Activated naive CD8-positive, alpha-beta T cell (primary cell): Measurements from ENCODE around the gene TMEM62.

Source experiments
- H3K27ac Mint-ChIP-seq: one replicate; pipeline ENCODE4 v1.8.0; 2021; ENCODE audit warnings: mixed read lengths
- H3K27me3 Mint-ChIP-seq: one replicate; pipeline ENCODE4 v1.8.0; 2021; ENCODE audit warnings: mixed read lengths
- H3K36me3 Mint-ChIP-seq: one replicate; pipeline ENCODE4 v1.8.0; 2021; ENCODE audit warnings: mixed read lengths
- H3K4me1 Mint-ChIP-seq: one replicate; pipeline ENCODE4 v1.8.0; 2021; ENCODE audit warnings: low read depth, mixed read lengths
- H3K4me3 Mint-ChIP-seq: one replicate; pipeline ENCODE4 v1.8.0; 2021; ENCODE audit warnings: mild to moderate bottlenecking, mixed read lengths
- H3K9me3 Mint-ChIP-seq: one replicate; pipeline ENCODE4 v1.8.0; 2021; ENCODE audit warnings: low read depth, mixed read lengths

The TMEM62 gene

GRCh38 chr15:43204016-43204901, 70.9 kb downstream of the TMEM62 start:
- Mint-ChIP-seq H3K27me3 (peaks cover 3% of the 10 kb centered on the region), H3K9me3 (no peaks in the 10 kb centered on the region), H3K4me3 (no peak overlapping the region), H3K27ac (no peak overlapping the region), H3K36me3 (no peaks in the 10 kb centered on the region), H3K4me1 (peaks cover 6% of the 10 kb centered on the region)

- H3K36me3 Mint-ChIP-seq = no peaks in the 10 kb centered on the region
- H3K27me3 Mint-ChIP-seq = peaks cover 3% of the 10 kb centered on the region
- H3K4me1 Mint-ChIP-seq = peaks cover 4% of the 10 kb centered on the region
- no peak overlapping the region for H3K27ac Mint-ChIP-seq
- H3K9me3 Mint-ChIP-seq = no peaks in the 10 kb centered on the region
- no peak overlapping the region for H3K4me3 Mint-ChIP-seq
Observed at GRCh38 chr15:43206054-43206453, 72.7 kb downstream of the TMEM62 start.

GRCh38 chr15:43207024-43207423, 73.6 kb downstream of the TMEM62 start:
- H3K4me1 Mint-ChIP-seq = peaks cover 4% of the 10 kb centered on the region
- no peak overlapping the region for H3K27ac Mint-ChIP-seq

GRCh38 chr15:43208052-43209002, 74.9 kb downstream of the TMEM62 start:
- no peaks in the 10 kb centered on the region for H3K36me3 Mint-ChIP-seq
- H3K4me1 Mint-ChIP-seq = peaks cover 4% of the 10 kb centered on the region
- no peak overlapping the region for H3K4me3 Mint-ChIP-seq
- H3K27me3 Mint-ChIP-seq = peaks cover 3% of the 10 kb centered on the region
- no peak overlapping the region for H3K27ac Mint-ChIP-seq
- no peaks in the 10 kb centered on the region for H3K9me3 Mint-ChIP-seq

More at GRCh38 chr15:43207024-43207423, 73.6 kb downstream of the TMEM62 start:
- Mint-ChIP-seq H3K27me3 (peaks cover 3% of the 10 kb centered on the region), H3K9me3 (no peaks in the 10 kb centered on the region), H3K36me3 (no peaks in the 10 kb centered on the region), H3K4me3 (no peak overlapping the region)

GRCh38 chr15:43209059-43209824, 75.9 kb downstream of the TMEM62 start:
- Mint-ChIP-seq H3K9me3 (no peaks in the 10 kb centered on the region), H3K27ac (no peak overlapping the region), H3K4me3 (no peak overlapping the region), H3K36me3 (no peaks in the 10 kb centered on the region), H3K4me1 (peaks cover 2% of the 10 kb centered on the region), H3K27me3 (peaks cover 3% of the 10 kb centered on the region)

GRCh38 chr15:43210172-43210745, 76.9 kb downstream of the TMEM62 start:
- no peaks in the 10 kb centered on the region for H3K36me3 Mint-ChIP-seq
- H3K4me1 Mint-ChIP-seq = no peaks in the 10 kb centered on the region
- H3K27me3 Mint-ChIP-seq = peaks cover 3% of the 10 kb centered on the region
- no peak overlapping the region for H3K4me3 Mint-ChIP-seq
- no peak overlapping the region for H3K27ac Mint-ChIP-seq
- H3K9me3 Mint-ChIP-seq = no peaks in the 10 kb centered on the region

- no peak overlapping the region for H3K27ac Mint-ChIP-seq
- peaks cover 3% of the 10 kb centered on the region for H3K27me3 Mint-ChIP-seq
- H3K9me3 Mint-ChIP-seq = no peaks in the 10 kb centered on the region
Observed at GRCh38 chr15:43210807-43211206, 77.4 kb downstream of the TMEM62 start.

GRCh38 chr15:43211224-43211735, 77.9 kb downstream of the TMEM62 start:
- Mint-ChIP-seq H3K36me3 (no peaks in the 10 kb centered on the region), H3K4me1 (no peaks in the 10 kb centered on the region), H3K27me3 (peaks cover 3% of the 10 kb centered on the region), H3K4me3 (no peak overlapping the region), H3K27ac (no peak overlapping the region), H3K9me3 (no peaks in the 10 kb centered on the region)

More at GRCh38 chr15:43210807-43211206, 77.4 kb downstream of the TMEM62 start:
- H3K36me3 Mint-ChIP-seq = no peaks in the 10 kb centered on the region
- H3K4me1 Mint-ChIP-seq = no peaks in the 10 kb centered on the region
- H3K4me3 Mint-ChIP-seq = no peak overlapping the region

GRCh38 chr15:43212299-43212698, 78.9 kb downstream of the TMEM62 start:
- Mint-ChIP-seq H3K4me3 (no peak overlapping the region), H3K9me3 (no peaks in the 10 kb centered on the region), H3K27ac (no peak overlapping the region)

GRCh38 chr15:43212951-43213350, 79.6 kb downstream of the TMEM62 start:
- Mint-ChIP-seq H3K4me3 (no peak overlapping the region), H3K9me3 (no peaks in the 10 kb centered on the region), H3K4me1 (no peaks in the 10 kb centered on the region), H3K27ac (no peak overlapping the region), H3K27me3 (peaks cover 3% of the 10 kb centered on the region), H3K36me3 (no peaks in the 10 kb centered on the region)

More at GRCh38 chr15:43212299-43212698, 78.9 kb downstream of the TMEM62 start:
- Mint-ChIP-seq H3K36me3 (no peaks in the 10 kb centered on the region), H3K4me1 (no peaks in the 10 kb centered on the region), H3K27me3 (peaks cover 3% of the 10 kb centered on the region)

GRCh38 chr15:43213466-43213865, 80.1 kb downstream of the TMEM62 start:
- Mint-ChIP-seq H3K4me1 (no peaks in the 10 kb centered on the region), H3K27ac (no peak overlapping the region), H3K36me3 (no peaks in the 10 kb centered on the region), H3K4me3 (no peak overlapping the region), H3K27me3 (peaks cover 3% of the 10 kb centered on the region), H3K9me3 (no peaks in the 10 kb centered on the region)

- Mint-ChIP-seq H3K4me1 (no peaks in the 10 kb centered on the region), H3K27ac (no peak overlapping the region), H3K27me3 (no peaks in the 10 kb centered on the region), H3K9me3 (no peaks in the 10 kb centered on the region), H3K4me3 (no peak overlapping the region), H3K36me3 (no peaks in the 10 kb centered on the region)
Observed at GRCh38 chr15:43214169-43214568, 80.8 kb downstream of the TMEM62 start.

- no peaks in the 10 kb centered on the region for H3K27me3 Mint-ChIP-seq
- H3K4me3 Mint-ChIP-seq = no peak overlapping the region
- no peak overlapping the region for H3K27ac Mint-ChIP-seq
- H3K36me3 Mint-ChIP-seq = no peaks in the 10 kb centered on the region
- no peaks in the 10 kb centered on the region for H3K4me1 Mint-ChIP-seq
- no peaks in the 10 kb centered on the region for H3K9me3 Mint-ChIP-seq
Observed at GRCh38 chr15:43214592-43215295, 81.4 kb downstream of the TMEM62 start.
